ENCODE measurements around the gene STMP1.

Gene STMP1

DNA sequence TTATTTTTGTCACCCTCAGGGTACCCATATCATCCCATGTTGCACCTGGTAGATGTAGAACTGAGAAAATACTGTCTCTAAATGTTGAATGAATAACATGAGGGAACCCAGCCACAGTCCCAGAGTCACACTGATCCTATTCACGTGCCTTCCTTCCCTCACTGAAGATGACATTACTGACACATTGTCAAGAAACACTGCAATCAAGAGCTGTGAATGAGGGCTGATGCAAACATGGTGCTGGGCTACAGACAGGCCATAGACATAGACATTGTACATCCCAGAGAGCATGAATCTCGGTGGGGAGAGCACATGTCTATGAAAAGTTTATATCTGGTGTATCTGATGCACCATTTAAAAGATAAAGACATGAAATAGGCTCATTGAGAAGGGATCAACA is 55.9 kb downstream of the STMP1 start:
- no peak for DNase-seq (ENCODE audit: low read depth)
- TF ChIP-seq, protein P1, sequence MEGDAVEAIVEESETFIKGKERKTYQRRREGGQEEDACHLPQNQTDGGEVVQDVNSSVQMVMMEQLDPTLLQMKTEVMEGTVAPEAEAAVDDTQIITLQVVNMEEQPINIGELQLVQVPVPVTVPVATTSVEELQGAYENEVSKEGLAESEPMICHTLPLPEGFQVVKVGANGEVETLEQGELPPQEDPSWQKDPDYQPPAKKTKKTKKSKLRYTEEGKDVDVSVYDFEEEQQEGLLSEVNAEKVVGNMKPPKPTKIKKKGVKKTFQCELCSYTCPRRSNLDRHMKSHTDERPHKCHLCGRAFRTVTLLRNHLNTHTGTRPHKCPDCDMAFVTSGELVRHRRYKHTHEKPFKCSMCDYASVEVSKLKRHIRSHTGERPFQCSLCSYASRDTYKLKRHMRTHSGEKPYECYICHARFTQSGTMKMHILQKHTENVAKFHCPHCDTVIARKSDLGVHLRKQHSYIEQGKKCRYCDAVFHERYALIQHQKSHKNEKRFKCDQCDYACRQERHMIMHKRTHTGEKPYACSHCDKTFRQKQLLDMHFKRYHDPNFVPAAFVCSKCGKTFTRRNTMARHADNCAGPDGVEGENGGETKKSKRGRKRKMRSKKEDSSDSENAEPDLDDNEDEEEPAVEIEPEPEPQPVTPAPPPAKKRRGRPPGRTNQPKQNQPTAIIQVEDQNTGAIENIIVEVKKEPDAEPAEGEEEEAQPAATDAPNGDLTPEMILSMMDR (IDR thresholded peaks at IDR 0.05; ENCODE audit: control insufficient read depth, extremely low read depth, insufficient read depth) = no peak
- no peak overlapping the region for H3K4me3 ChIP-seq (ENCODE audit: low read depth, low read length)

DNA sequence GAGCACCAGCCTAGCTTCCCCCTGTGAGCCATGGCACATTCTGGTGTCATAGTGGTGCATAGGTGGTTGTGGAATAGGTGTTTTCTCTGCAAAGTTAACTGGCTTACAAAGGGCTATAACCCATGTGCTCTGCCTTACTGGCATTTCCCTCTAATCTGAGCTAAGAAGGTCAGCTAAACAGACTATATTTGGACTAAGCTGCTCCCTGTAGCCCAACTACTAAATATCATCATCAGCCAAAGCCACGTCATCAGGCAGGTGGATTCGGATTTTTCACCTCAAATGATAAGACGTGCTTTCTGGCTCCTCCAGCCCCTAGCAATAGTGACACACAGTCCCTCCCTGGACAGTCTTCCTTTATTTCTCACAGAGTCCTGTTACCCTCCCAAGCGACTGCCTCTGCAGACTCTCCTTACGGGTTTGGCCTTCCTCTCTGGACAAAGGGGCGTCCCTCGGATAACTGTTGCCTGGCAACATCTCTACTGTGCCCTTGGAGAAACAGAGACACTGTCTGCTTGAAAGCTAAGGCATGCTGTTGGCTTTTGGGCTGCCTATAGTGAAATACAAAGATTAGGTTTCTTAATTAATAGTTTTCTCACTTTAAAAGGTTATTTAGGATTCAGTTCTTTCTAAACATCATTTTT is 56.6 kb downstream of the STMP1 start:
- no peak for DNase-seq (ENCODE audit: low read depth)
- no peak overlapping the region for H3K4me3 ChIP-seq (ENCODE audit: low read depth, low read length)
- TF ChIP-seq, protein P1 (IDR thresholded peaks at IDR 0.05; ENCODE audit: control insufficient read depth, extremely low read depth, insufficient read depth) = no peak

DNA sequence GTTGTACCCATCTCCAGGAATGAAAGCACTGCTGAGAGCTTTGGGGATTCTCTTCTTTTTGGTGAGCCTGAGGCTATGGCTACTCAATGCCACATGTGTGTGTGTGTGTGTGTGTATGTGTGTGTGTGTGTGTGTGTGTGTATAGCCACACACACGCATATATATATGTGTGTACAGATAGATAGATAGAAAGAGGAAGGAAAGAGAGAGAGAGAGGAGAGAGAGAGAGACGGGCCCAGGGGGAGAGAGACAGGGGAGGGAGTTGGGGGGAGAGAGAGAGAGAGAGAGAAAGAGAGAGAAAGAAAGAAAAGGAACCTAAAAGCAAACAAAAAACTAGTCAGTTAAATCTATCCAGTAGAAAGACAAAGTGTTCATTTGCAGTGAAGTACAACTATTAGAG is 57.4 kb downstream of the STMP1 start:
- DNase-seq (ENCODE audit: low read depth) = no peak
- H3K4me3 ChIP-seq (ENCODE audit: low read depth, low read length) = no peak overlapping the region
- TF ChIP-seq, protein P1 (IDR thresholded peaks at IDR 0.05; ENCODE audit: control insufficient read depth, extremely low read depth, insufficient read depth) = no peak

DNA sequence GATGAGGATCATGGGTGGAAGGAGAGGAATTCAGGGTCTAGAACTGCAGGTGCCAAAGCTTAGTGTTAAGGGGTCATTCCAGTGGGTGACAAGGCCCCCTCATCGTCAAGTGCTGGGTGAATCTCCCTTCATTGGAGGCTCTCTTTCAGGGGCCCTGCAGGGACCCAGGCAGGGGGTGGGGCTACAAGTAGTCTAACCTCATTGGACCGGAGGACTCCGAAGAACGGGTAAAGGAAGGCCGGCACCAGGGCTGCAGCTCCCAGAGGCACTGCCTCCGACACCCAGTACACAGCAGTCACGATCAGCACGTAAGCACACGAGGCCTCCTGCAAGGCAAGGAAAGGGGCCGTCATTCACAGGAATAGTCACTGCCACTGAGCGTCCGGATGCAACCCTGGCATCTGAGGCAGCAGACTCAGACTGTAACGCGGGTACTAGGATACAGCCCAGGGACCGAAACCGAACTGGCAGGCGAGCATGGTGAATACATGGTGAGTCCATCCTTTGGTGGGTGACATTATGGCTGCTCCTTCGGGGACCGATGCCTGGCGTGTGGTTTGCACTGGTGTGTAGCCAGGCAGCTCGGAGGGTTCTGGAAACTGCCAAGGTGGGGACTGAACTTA is 59.0 kb downstream of the STMP1 start:
- TF ChIP-seq, protein P1 (IDR thresholded peaks at IDR 0.05; ENCODE audit: control insufficient read depth, extremely low read depth, insufficient read depth) = no peak
- no peak overlapping the region for H3K4me3 ChIP-seq (ENCODE audit: low read depth, low read length)
- no peak for DNase-seq (ENCODE audit: low read depth)

DNA sequence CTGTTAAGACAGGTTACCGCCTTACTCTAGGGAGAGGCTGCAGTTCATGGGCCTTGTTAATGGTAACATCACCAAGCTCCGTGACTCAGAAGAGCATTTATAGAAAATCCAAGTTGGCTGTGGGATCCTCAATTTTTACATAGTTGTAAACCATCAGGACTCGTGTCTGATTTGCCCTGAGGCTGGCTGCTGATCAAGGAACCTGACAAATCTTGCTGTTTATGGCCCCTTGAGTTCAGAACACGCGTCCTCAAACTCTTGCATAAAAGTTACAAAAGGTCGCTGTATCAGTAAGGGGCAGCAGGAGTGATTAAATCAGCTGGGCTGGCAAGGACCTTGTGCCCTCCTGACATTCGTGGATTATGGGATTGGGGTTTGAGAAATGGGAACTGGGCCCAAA is 61.1 kb downstream of the STMP1 start:
- no peak for DNase-seq (ENCODE audit: low read depth)
- no peak overlapping the region for H3K4me3 ChIP-seq (ENCODE audit: low read depth, low read length)
- TF ChIP-seq, protein P1 (IDR thresholded peaks at IDR 0.05; ENCODE audit: control insufficient read depth, extremely low read depth, insufficient read depth) = no peak

Data from LNCaP clone FGC (cell line).